Adrenal gland (tissue), 5 donors: ENCODE results near the gene PRKAR1B.

Experiments
- POLR2A ChIP-seq, 2 donors: fragments of 450-650 bp; IDR thresholded peaks; one replicate each; pipeline ENCODE4 v1.6.1; 2017; ENCODE audit warnings: antibody characterized with exemption in 2 of 2, mild to moderate bottlenecking in 2 of 2, moderate library complexity in 1 of 2
- TF ChIP-seq, protein P1 (sequence below), 6 experiments: fragments of 450-650 bp in 4 of 6; fragments of 200-600 bp in 2 of 6; sonication (generic) in 1 of 6; IDR thresholded peaks; 1 replicate in 5 of 6; 2 replicates in 1 of 6; pipeline versions ENCODE4 v1.5.1 to v1.8.0; 2016 to 2021; ENCODE audit warnings: antibody characterized with exemption in 6 of 6, mild to moderate bottlenecking in 2 of 6, moderate library complexity in 1 of 6
- donor health status: DM: no; HTN: no; CAD: no.

DNA sequence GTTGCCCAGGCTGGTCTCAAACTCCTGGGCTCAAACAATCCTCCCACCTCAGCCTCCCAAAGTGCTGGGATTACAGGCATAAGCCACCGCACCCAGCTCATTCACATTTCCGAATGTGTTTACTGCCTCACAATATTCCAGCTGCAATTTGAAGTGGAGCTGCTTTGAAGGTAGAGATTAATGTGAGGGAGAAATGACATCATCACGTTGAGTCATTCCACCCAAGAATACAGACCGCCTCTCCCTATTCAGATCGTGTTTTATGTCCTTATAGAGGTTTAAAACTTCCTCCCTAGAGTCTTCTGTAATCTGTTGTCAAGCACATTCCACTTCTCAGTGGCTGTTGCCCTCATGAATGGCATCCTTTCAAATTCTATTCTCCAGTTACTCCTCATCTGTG, 107.0 kb downstream of the PRKAR1B start:
- TF ChIP-seq, protein P1, sequence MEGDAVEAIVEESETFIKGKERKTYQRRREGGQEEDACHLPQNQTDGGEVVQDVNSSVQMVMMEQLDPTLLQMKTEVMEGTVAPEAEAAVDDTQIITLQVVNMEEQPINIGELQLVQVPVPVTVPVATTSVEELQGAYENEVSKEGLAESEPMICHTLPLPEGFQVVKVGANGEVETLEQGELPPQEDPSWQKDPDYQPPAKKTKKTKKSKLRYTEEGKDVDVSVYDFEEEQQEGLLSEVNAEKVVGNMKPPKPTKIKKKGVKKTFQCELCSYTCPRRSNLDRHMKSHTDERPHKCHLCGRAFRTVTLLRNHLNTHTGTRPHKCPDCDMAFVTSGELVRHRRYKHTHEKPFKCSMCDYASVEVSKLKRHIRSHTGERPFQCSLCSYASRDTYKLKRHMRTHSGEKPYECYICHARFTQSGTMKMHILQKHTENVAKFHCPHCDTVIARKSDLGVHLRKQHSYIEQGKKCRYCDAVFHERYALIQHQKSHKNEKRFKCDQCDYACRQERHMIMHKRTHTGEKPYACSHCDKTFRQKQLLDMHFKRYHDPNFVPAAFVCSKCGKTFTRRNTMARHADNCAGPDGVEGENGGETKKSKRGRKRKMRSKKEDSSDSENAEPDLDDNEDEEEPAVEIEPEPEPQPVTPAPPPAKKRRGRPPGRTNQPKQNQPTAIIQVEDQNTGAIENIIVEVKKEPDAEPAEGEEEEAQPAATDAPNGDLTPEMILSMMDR (IDR thresholded peaks at IDR 0.05): no peak
- no peak for TF ChIP-seq POLR2A (IDR thresholded peaks at IDR 0.05)
